Measurements from ENCODE around the gene KCNN3.

DNA sequence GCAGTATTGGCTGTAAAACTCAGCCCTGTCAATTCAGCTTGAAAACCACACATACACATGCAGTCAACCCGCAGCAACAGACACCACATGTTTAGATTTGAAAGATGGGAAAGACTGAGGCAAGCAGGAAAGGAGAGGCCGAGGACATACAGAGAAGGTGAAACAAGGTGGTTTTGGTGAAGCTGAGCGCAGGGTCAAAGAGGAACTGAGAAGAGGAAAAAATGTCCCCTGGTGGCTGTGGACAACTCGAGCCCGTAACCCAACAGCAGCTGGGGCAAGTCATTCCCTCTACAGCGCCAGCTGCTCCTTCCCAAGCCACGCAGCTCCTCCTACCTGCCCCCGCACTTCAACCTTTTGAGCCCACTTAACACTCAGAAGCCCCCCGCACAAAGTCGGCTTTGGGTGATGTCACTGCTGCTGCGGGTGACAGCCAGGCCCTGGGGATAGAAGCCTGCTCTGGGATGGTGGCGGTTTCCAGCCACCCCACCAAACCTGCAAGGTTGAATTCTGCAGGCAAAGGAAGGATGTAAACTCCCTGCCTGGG, 63.0 kb downstream of the KCNN3 start:
- TF ChIP-seq CTCF (conservative IDR thresholded peaks at IDR 0.05; ENCODE audit: low read depth, low read length) (no peak), EZH2 (IDR thresholded peaks at IDR 0.05; ENCODE audit: borderline replicate concordance, low read depth, low read length, poor library complexity, severe bottlenecking) (no peak)
